Mesenchymal stem cell (in vitro differentiated cells and primary cell): Measurements from ENCODE around the gene FRY.

Experiments used
- DNase-seq: peaks from one replicate; pipeline ENCODE4 v3.0.0-alpha.2; 2013
- H2AFZ ChIP-seq: one replicate; pipeline ENCODE4 v1.6.1; 2013; ENCODE audit warnings: low read depth, mild to moderate bottlenecking, control low read depth, inconsistent platforms, low read length, moderate library complexity
- H2AK5ac ChIP-seq: 2 replicates; pipeline ENCODE4 v1.6.1; 2013; ENCODE audit warnings: low read length, moderate library complexity, mild to moderate bottlenecking, inconsistent platforms; ENCODE audit not compliant: severe bottlenecking
- H2BK120ac ChIP-seq: one replicate; pipeline ENCODE4 v1.6.1; 2013; ENCODE audit warnings: low read depth, mild to moderate bottlenecking, inconsistent platforms, low read length, moderate library complexity
- H2BK12ac ChIP-seq, 2 experiments: one replicate each; pipeline ENCODE4 v1.6.1; 2013; ENCODE audit warnings: inconsistent platforms in 2 of 2, low read length in 2 of 2, mild to moderate bottlenecking in 2 of 2, moderate library complexity in 2 of 2, control low read depth in 1 of 2
- H2BK15ac ChIP-seq: one replicate; pipeline ENCODE4 v1.6.1; 2013; ENCODE audit warnings: mild to moderate bottlenecking, low read depth, inconsistent platforms; ENCODE audit not compliant: poor library complexity, severe bottlenecking
- H2BK5ac ChIP-seq: 2 replicates; pipeline ENCODE4 v1.6.1; 2013; ENCODE audit warnings: low read depth, mild to moderate bottlenecking, low read length, control low read depth, inconsistent platforms; ENCODE audit not compliant: poor library complexity, severe bottlenecking
- H3K14ac ChIP-seq, 2 experiments: one replicate each; pipeline ENCODE4 v1.6.1; 2013; ENCODE audit warnings: inconsistent platforms in 2 of 2, low read length in 2 of 2, control low read depth in 1 of 2, mild to moderate bottlenecking in 1 of 2, moderate library complexity in 1 of 2
- H3K18ac ChIP-seq, 2 experiments: one replicate each; pipeline ENCODE4 v1.6.1; 2013; ENCODE audit warnings: inconsistent platforms in 2 of 2, low read length in 2 of 2, control low read depth in 1 of 2, low read depth in 1 of 2, mild to moderate bottlenecking in 1 of 2
- H3K23ac ChIP-seq, 2 experiments: one replicate each; pipeline ENCODE4 v1.6.1; 2013; ENCODE audit warnings: inconsistent platforms in 2 of 2, low read length in 2 of 2, mild to moderate bottlenecking in 2 of 2, moderate library complexity in 2 of 2, control low read depth in 1 of 2
- H3K27ac ChIP-seq: 2 replicates; pipeline ENCODE4 v1.5.1; 2013; ENCODE audit warnings: mild to moderate bottlenecking, moderate library complexity, low read length, control low read depth, inconsistent platforms; ENCODE audit not compliant: poor library complexity, severe bottlenecking
- H3K27me3 ChIP-seq, 2 experiments: 2 replicates each; pipeline versions ENCODE4 v1.6.1 to v1.7.0; 2013; ENCODE audit warnings: low read length in 2 of 2, mild to moderate bottlenecking in 2 of 2, moderate library complexity in 2 of 2, control low read depth in 1 of 2, inconsistent platforms in 1 of 2; ENCODE audit not compliant: control insufficient read depth in 1 of 2, insufficient read depth in 1 of 2
- H3K36me3 ChIP-seq, 2 experiments: 2 replicates each; pipeline versions ENCODE4 v1.6.1 to v1.7.0; 2013; ENCODE audit warnings: low read length in 2 of 2, control low read depth in 1 of 2, inconsistent platforms in 1 of 2, low read depth in 1 of 2, mild to moderate bottlenecking in 1 of 2; ENCODE audit not compliant: insufficient read depth in 2 of 2, control insufficient read depth in 1 of 2
- H3K4ac ChIP-seq, 2 experiments: one replicate each; pipeline ENCODE4 v1.6.1; 2013; ENCODE audit warnings: inconsistent platforms in 2 of 2, low read length in 2 of 2, mild to moderate bottlenecking in 2 of 2, moderate library complexity in 2 of 2, control low read depth in 1 of 2, low read depth in 1 of 2
- H3K4me1 ChIP-seq: 2 replicates; pipeline ENCODE4 v1.6.1; 2013; ENCODE audit warnings: low read depth, low read length, control low read depth; ENCODE audit not compliant: control insufficient read depth, insufficient read depth
- H3K4me2 ChIP-seq: 2 replicates; pipeline ENCODE4 v1.6.1; 2013; ENCODE audit warnings: low read length, mild to moderate bottlenecking, inconsistent platforms; ENCODE audit not compliant: poor library complexity, severe bottlenecking
- H3K4me3 ChIP-seq, 2 experiments: 2 replicates each; pipeline versions ENCODE4 v1.5.1 to v1.7.0; 2013; ENCODE audit warnings: low read length in 2 of 2, mild to moderate bottlenecking in 2 of 2, control low read depth in 1 of 2, low read depth in 1 of 2; ENCODE audit not compliant: insufficient read depth in 1 of 2
- H3K79me1 ChIP-seq: replicated peaks from 2 replicates; pipeline ENCODE4 v1.6.1; 2013; ENCODE audit warnings: mild to moderate bottlenecking, control low read depth, low read length, inconsistent platforms; ENCODE audit not compliant: poor library complexity, severe bottlenecking
- H3K9ac ChIP-seq: 2 replicates; pipeline ENCODE4 v1.7.0; 2013; ENCODE audit warnings: mild to moderate bottlenecking, low read length, moderate library complexity
- H3K9me3 ChIP-seq: 2 replicates; pipeline ENCODE4 v1.7.0; 2013; ENCODE audit warnings: mild to moderate bottlenecking, low read length; ENCODE audit not compliant: control insufficient read depth
- H4K8ac ChIP-seq: one replicate; pipeline ENCODE4 v1.6.1; 2013; ENCODE audit warnings: inconsistent platforms, mild to moderate bottlenecking, low read length, moderate library complexity
- H4K91ac ChIP-seq: one replicate; pipeline ENCODE4 v1.6.1; 2013; ENCODE audit warnings: mild to moderate bottlenecking, low read length, inconsistent platforms
- WGBS: methylation state at CpG from one replicate; pipeline ENCODE4 v1.1.7; 2013; ENCODE audit warnings: mixed read lengths; 5-methylcytosine and 5-hydroxymethylcytosine counted together

The FRY gene

GRCh38 chr13:32028711-32029110, 2.9 kb upstream of the FRY start:
- no peaks in the 10 kb centered on the region for H3K27me3 ChIP-seq
- H3K9ac ChIP-seq: no peak overlapping the region
- no peak overlapping the region for H4K91ac ChIP-seq
- no peaks in the 10 kb centered on the region for H3K79me1 ChIP-seq
- no peak overlapping the region for H2BK12ac ChIP-seq
- no peak overlapping the region for H3K4me2 ChIP-seq
- no peaks in the 10 kb centered on the region for H3K9me3 ChIP-seq
- 92% methylated on average over 1 of the region's 3 CpGs for WGBS
- no peak overlapping the region for H3K18ac ChIP-seq
- no peak overlapping the region for H2BK15ac ChIP-seq
- no peak overlapping the region for H3K4me3 ChIP-seq
- no peak overlapping the region for H3K14ac ChIP-seq
- H2BK120ac ChIP-seq: no peak overlapping the region
- H3K4ac ChIP-seq: no peak overlapping the region
- no peaks in the 10 kb centered on the region for H3K36me3 ChIP-seq
- no peak overlapping the region for H3K27ac ChIP-seq
- no peak overlapping the region for H3K23ac ChIP-seq
- DNase-seq: no peak
- H4K8ac ChIP-seq: no peak overlapping the region
- H2BK5ac ChIP-seq: no peak overlapping the region
- H3K4me1 ChIP-seq: peaks cover 4% of the 10 kb centered on the region
- H2AFZ ChIP-seq: no peak overlapping the region
- H2AK5ac ChIP-seq: no peak overlapping the region

GRCh38 chr13:32029684-32030083, 1.9 kb upstream of the FRY start:
- Histone ChIP-seq H2AFZ (no peak overlapping the region), H3K4me3 (no peak overlapping the region), H3K4me2 (no peak overlapping the region), H3K36me3 (no peaks in the 10 kb centered on the region), H3K9ac (no peak overlapping the region), H3K27me3 (no peaks in the 10 kb centered on the region), H2BK120ac (no peak overlapping the region), H2BK15ac (no peak overlapping the region), H3K4me1 (peaks cover 4% of the 10 kb centered on the region), H2BK12ac (no peak overlapping the region), H3K27ac (no peak overlapping the region), H2AK5ac (no peak overlapping the region), H4K8ac (no peak overlapping the region), H3K18ac (no peak overlapping the region), H2BK5ac (no peak overlapping the region), H3K14ac (no peak overlapping the region), H3K9me3 (no peaks in the 10 kb centered on the region), H3K79me1 (no peaks in the 10 kb centered on the region), H3K4ac (no peak overlapping the region), H4K91ac (no peak overlapping the region), H3K23ac (no peak overlapping the region)
- 93% methylated on average over 4 of the region's 6 CpGs for WGBS
- no peak for DNase-seq

- Histone ChIP-seq H2BK5ac (no peak overlapping the region), H2BK12ac (no peak overlapping the region), H3K4me1 (peaks cover 4% of the 10 kb centered on the region), H2BK15ac (peak overlapping the region; percentile 19), H3K14ac (no peak overlapping the region), H4K8ac (no peak overlapping the region), H3K9me3 (no peaks in the 10 kb centered on the region), H3K4ac (no peak overlapping the region), H3K36me3 (no peaks in the 10 kb centered on the region), H4K91ac (no peak overlapping the region), H2BK120ac (no peak overlapping the region), H3K4me2 (peak overlapping the region; percentile 91), H3K9ac (peak overlapping the region; percentile 78), H2AK5ac (no peak overlapping the region), H3K4me3 (peak overlapping the region; percentile 66 to 85), H3K23ac (no peak overlapping the region), H3K27ac (no peak overlapping the region), H3K79me1 (no peaks in the 10 kb centered on the region), H2AFZ (no peak overlapping the region), H3K27me3 (no peaks in the 10 kb centered on the region), H3K18ac (no peak overlapping the region)
- no peak for DNase-seq
- WGBS: 48% methylated on average over 3 of the region's 3 CpGs
Observed at GRCh38 chr13:32031815-32032370, 319 bp downstream of the FRY start.

GRCh38 chr13:32032759-32033158, 1.2 kb downstream of the FRY start:
- H2AFZ ChIP-seq: no peak overlapping the region
- no peak overlapping the region for H2BK12ac ChIP-seq
- H4K8ac ChIP-seq: no peak overlapping the region
- no peak overlapping the region for H4K91ac ChIP-seq
- no peak overlapping the region for H2BK5ac ChIP-seq
- no peak overlapping the region for H3K27ac ChIP-seq
- H2BK15ac ChIP-seq: no peak overlapping the region
- no peak overlapping the region for H2BK120ac ChIP-seq
- H3K36me3 ChIP-seq: no peaks in the 10 kb centered on the region
- H3K4ac ChIP-seq: no peak overlapping the region
- peaks cover 4% of the 10 kb centered on the region for H3K4me1 ChIP-seq
- no CpG with 5 or more reads among the region's 1 CpG for WGBS
- H3K4me2 ChIP-seq: no peak overlapping the region
- no peak overlapping the region for H3K23ac ChIP-seq
- no peak overlapping the region for H3K14ac ChIP-seq
- H2AK5ac ChIP-seq: no peak overlapping the region
- no peaks in the 10 kb centered on the region for H3K27me3 ChIP-seq
- H3K9ac ChIP-seq: no peak overlapping the region
- H3K79me1 ChIP-seq: no peaks in the 10 kb centered on the region
- no peaks in the 10 kb centered on the region for H3K9me3 ChIP-seq
- no peak for DNase-seq
- no peak overlapping the region for H3K18ac ChIP-seq
- no peak overlapping the region for H3K4me3 ChIP-seq
